Measurements from ENCODE around the gene KIF14. TPM values are rescaled to one million over a fixed set of nuclear protein-coding genes. Genes with fewer than 3 reads are reported as not detected.

Gene KIF14
- total RNA-seq, 1 experiment from 2014 or later, result 39.7 TPM

GRCh38 chr1:200660719-200661118 lies 40.2 kb upstream of the KIF14 start:
- DNase-seq (ENCODE audit: low spot score), result no peak
- Histone ChIP-seq H3K4me1 (ENCODE audit: insufficient read depth, low read length, poor library complexity, severe bottlenecking) (peaks cover 3% of the 10 kb centered on the region), H3K27me3 (replicated peaks; ENCODE audit: insufficient read depth, low read depth, low read length, poor library complexity) (no peaks in the 10 kb centered on the region), H3K36me3 (ENCODE audit: insufficient read depth, low read length, poor library complexity, severe bottlenecking) (peaks cover 21% of the 10 kb centered on the region), H3K4me3 (ENCODE audit: low read depth, low read length, poor library complexity, severe bottlenecking) (no peak overlapping the region), H3K27ac (ENCODE audit: low read depth, low read length, poor library complexity, severe bottlenecking) (no peak overlapping the region), H3K9me3 (ENCODE audit: low read depth, low read length, poor library complexity, severe bottlenecking) (no peaks in the 10 kb centered on the region)
- TF ChIP-seq, protein P1, sequence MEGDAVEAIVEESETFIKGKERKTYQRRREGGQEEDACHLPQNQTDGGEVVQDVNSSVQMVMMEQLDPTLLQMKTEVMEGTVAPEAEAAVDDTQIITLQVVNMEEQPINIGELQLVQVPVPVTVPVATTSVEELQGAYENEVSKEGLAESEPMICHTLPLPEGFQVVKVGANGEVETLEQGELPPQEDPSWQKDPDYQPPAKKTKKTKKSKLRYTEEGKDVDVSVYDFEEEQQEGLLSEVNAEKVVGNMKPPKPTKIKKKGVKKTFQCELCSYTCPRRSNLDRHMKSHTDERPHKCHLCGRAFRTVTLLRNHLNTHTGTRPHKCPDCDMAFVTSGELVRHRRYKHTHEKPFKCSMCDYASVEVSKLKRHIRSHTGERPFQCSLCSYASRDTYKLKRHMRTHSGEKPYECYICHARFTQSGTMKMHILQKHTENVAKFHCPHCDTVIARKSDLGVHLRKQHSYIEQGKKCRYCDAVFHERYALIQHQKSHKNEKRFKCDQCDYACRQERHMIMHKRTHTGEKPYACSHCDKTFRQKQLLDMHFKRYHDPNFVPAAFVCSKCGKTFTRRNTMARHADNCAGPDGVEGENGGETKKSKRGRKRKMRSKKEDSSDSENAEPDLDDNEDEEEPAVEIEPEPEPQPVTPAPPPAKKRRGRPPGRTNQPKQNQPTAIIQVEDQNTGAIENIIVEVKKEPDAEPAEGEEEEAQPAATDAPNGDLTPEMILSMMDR (conservative IDR thresholded peaks at IDR 0.05; ENCODE audit: low read depth, low read length), result no peak
- no peak for TF ChIP-seq EZH2 (IDR thresholded peaks at IDR 0.05; ENCODE audit: borderline replicate concordance, low read depth, low read length, poor library complexity, severe bottlenecking)
- no TSS peak for BruUV-seq (replicated peaks)
- intact Hi-C loops (cut with micrococcal nuclease; ENCODE audit: unreplicated experiment), result no loop called here
- ChIA-PET POLR2A (ENCODE audit: low non-redundant PET) (no interaction called here), CTCF (interaction anchor here (0.6 kb wide), 1 partner anchor 9 kb away, joined by 5 read pairs; the partner anchor contains the start of gene DDX59)

- H3K4me1 ChIP-seq (ENCODE audit: insufficient read depth, low read length, poor library complexity, severe bottlenecking), result no peaks in the 10 kb centered on the region
- BruUV-seq (replicated peaks), result no TSS peak
- ChIA-PET CTCF (interaction anchor here (0.6 kb wide), 1 partner anchor 25 kb away, joined by 3 read pairs; no protein-coding TSS in a partner anchor), POLR2A (ENCODE audit: low non-redundant PET) (no interaction called here)
- no peak overlapping the region for H3K27ac ChIP-seq (ENCODE audit: low read depth, low read length, poor library complexity, severe bottlenecking)
- intact Hi-C loops (cut with micrococcal nuclease; ENCODE audit: unreplicated experiment), result no loop called here
- peaks cover 20% of the 10 kb centered on the region for H3K36me3 ChIP-seq (ENCODE audit: insufficient read depth, low read length, poor library complexity, severe bottlenecking)
- H3K9me3 ChIP-seq (ENCODE audit: low read depth, low read length, poor library complexity, severe bottlenecking), result no peaks in the 10 kb centered on the region
- H3K4me3 ChIP-seq (ENCODE audit: low read depth, low read length, poor library complexity, severe bottlenecking), result no peak overlapping the region
- no peak for DNase-seq (ENCODE audit: low spot score)
- no peaks in the 10 kb centered on the region for H3K27me3 ChIP-seq (replicated peaks; ENCODE audit: insufficient read depth, low read depth, low read length, poor library complexity)
- TF ChIP-seq, protein P1 (conservative IDR thresholded peaks at IDR 0.05; ENCODE audit: low read depth, low read length), result no peak
- no peak for TF ChIP-seq EZH2 (IDR thresholded peaks at IDR 0.05; ENCODE audit: borderline replicate concordance, low read depth, low read length, poor library complexity, severe bottlenecking)
These were observed 38.7 kb upstream of the KIF14 start for GRCh38 chr1:200659269-200659668.

DNA sequence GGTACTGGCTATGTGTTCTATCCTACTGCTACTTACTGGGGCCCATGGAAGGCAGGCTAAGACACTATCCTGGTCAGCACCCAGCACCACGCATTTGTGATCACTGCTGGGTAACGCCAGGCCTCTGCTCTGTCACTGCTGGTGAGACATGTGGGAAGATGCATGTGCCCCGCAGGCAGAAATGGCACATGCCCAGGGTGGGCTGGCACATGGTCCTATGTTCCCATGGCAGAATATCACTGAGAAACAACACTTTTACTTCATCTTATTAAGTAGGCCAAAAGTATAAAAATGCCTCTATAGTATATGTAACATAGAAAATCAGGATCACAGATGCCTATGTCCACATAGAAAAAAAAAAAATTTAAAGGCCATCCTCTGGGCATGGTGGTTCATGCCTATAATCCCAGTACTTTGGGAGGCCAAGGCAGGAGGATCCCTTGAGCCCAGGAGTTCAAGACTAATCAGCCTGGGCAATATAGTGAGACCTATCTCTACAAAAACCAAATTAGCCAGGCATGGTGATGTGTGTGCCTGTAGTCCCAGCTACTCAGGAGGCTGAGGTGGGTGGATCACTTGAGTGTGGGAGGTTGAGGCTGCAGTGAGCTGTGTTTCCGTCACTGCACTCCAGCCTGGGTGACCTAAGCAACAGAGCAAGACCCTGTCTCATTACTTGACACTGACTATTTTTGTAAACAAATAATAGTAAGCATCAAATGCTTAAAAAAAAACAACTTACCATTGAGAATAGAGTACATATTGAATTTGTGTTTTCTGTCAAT lies 37.7 kb upstream of the KIF14 start:
- intact Hi-C loops (cut with micrococcal nuclease; ENCODE audit: unreplicated experiment), result no loop called here

More for the DNA sequence above, 37.7 kb upstream of the KIF14 start:
- no peaks in the 10 kb centered on the region for H3K4me1 ChIP-seq (ENCODE audit: insufficient read depth, low read length, poor library complexity, severe bottlenecking)
- H3K27me3 ChIP-seq (replicated peaks; ENCODE audit: insufficient read depth, low read depth, low read length, poor library complexity), result no peaks in the 10 kb centered on the region
- TF ChIP-seq, protein P1 (conservative IDR thresholded peaks at IDR 0.05; ENCODE audit: low read depth, low read length), result no peak
- TF ChIP-seq EZH2 (IDR thresholded peaks at IDR 0.05; ENCODE audit: borderline replicate concordance, low read depth, low read length, poor library complexity, severe bottlenecking), result no peak
- no TSS peak for BruUV-seq (replicated peaks)
- POLR2A ChIA-PET (ENCODE audit: low non-redundant PET), result no interaction called here
- no peaks in the 10 kb centered on the region for H3K9me3 ChIP-seq (ENCODE audit: low read depth, low read length, poor library complexity, severe bottlenecking)
- DNase-seq (ENCODE audit: low spot score), result no peak
- CTCF ChIA-PET, result interaction anchor here (0.6 kb wide), 1 partner anchor 24 kb away, joined by 3 read pairs; no protein-coding TSS in a partner anchor
- peaks cover 15% of the 10 kb centered on the region for H3K36me3 ChIP-seq (ENCODE audit: insufficient read depth, low read length, poor library complexity, severe bottlenecking)
- H3K27ac ChIP-seq (ENCODE audit: low read depth, low read length, poor library complexity, severe bottlenecking), result no peak overlapping the region
- H3K4me3 ChIP-seq (ENCODE audit: low read depth, low read length, poor library complexity, severe bottlenecking), result no peak overlapping the region
